ENCODE results near the gene PIGN.
A peak's percentile ranks its signal among the peaks of the same experiment; 100 is the strongest.

The PIGN gene

GRCh38 chr18:62157843-62158242 is 29.0 kb downstream of the PIGN start:
- peaks cover 57% of the 10 kb centered on the region for H3K36me3 Mint-ChIP-seq (ENCODE audit: low read depth)
- no peak overlapping the region for H3K27ac Mint-ChIP-seq
- H3K9me3 Mint-ChIP-seq: no peaks in the 10 kb centered on the region
- H3K4me1 Mint-ChIP-seq (ENCODE audit: low read depth): peaks cover 2% of the 10 kb centered on the region
- no peak overlapping the region for H3K4me3 Mint-ChIP-seq
- DNase-seq: no peak
- no peaks in the 10 kb centered on the region for H3K27me3 Mint-ChIP-seq

- H3K36me3 Mint-ChIP-seq (ENCODE audit: low read depth): peaks cover 40% of the 10 kb centered on the region
- H3K4me1 Mint-ChIP-seq (ENCODE audit: low read depth): no peaks in the 10 kb centered on the region
- H3K4me3 Mint-ChIP-seq: no peak overlapping the region
- no peak overlapping the region for H3K27ac Mint-ChIP-seq
- no peak for DNase-seq
- no peaks in the 10 kb centered on the region for H3K9me3 Mint-ChIP-seq
- H3K27me3 Mint-ChIP-seq: no peaks in the 10 kb centered on the region
Observed at GRCh38 chr18:62152844-62153243, 34.0 kb downstream of the PIGN start.

GRCh38 chr18:62151068-62151771 is 35.6 kb downstream of the PIGN start:
- no peaks in the 10 kb centered on the region for H3K9me3 Mint-ChIP-seq
- H3K27me3 Mint-ChIP-seq: no peaks in the 10 kb centered on the region
- no peak overlapping the region for H3K4me3 Mint-ChIP-seq
- H3K4me1 Mint-ChIP-seq (ENCODE audit: low read depth): no peaks in the 10 kb centered on the region
- H3K36me3 Mint-ChIP-seq (ENCODE audit: low read depth): peaks cover 40% of the 10 kb centered on the region
- no peak overlapping the region for H3K27ac Mint-ChIP-seq
- no peak for DNase-seq

- no peaks in the 10 kb centered on the region for H3K9me3 Mint-ChIP-seq
- DNase-seq: no peak
- H3K4me3 Mint-ChIP-seq: no peak overlapping the region
- no peak overlapping the region for H3K27ac Mint-ChIP-seq
- peaks cover 33% of the 10 kb centered on the region for H3K36me3 Mint-ChIP-seq (ENCODE audit: low read depth)
- H3K27me3 Mint-ChIP-seq: no peaks in the 10 kb centered on the region
- H3K4me1 Mint-ChIP-seq (ENCODE audit: low read depth): no peaks in the 10 kb centered on the region
Observed at GRCh38 chr18:62144338-62144737, 42.5 kb downstream of the PIGN start.

- no peak overlapping the region for H3K27ac Mint-ChIP-seq
- H3K36me3 Mint-ChIP-seq (ENCODE audit: low read depth): peaks cover 40% of the 10 kb centered on the region
- no peaks in the 10 kb centered on the region for H3K27me3 Mint-ChIP-seq
- no peak for DNase-seq
- H3K4me1 Mint-ChIP-seq (ENCODE audit: low read depth): no peaks in the 10 kb centered on the region
- no peak overlapping the region for H3K4me3 Mint-ChIP-seq
- H3K9me3 Mint-ChIP-seq: no peaks in the 10 kb centered on the region
Observed at GRCh38 chr18:62140259-62140658, 46.6 kb downstream of the PIGN start.

- Mint-ChIP-seq H3K36me3 (ENCODE audit: low read depth) (peaks cover 32% of the 10 kb centered on the region), H3K27me3 (no peaks in the 10 kb centered on the region), H3K4me3 (no peak overlapping the region), H3K27ac (no peak overlapping the region), H3K9me3 (no peaks in the 10 kb centered on the region), H3K4me1 (ENCODE audit: low read depth) (no peaks in the 10 kb centered on the region)
- no peak for DNase-seq
Observed at GRCh38 chr18:62138461-62139235, 48.2 kb downstream of the PIGN start.

GRCh38 chr18:62131301-62131909 is 55.5 kb downstream of the PIGN start:
- Mint-ChIP-seq H3K27me3 (no peaks in the 10 kb centered on the region), H3K4me3 (no peak overlapping the region), H3K4me1 (ENCODE audit: low read depth) (peaks cover 3% of the 10 kb centered on the region), H3K9me3 (no peaks in the 10 kb centered on the region), H3K36me3 (ENCODE audit: low read depth) (peaks cover 14% of the 10 kb centered on the region), H3K27ac (no peak overlapping the region)
- peak; percentile 53 for DNase-seq

- H3K36me3 Mint-ChIP-seq (ENCODE audit: low read depth): peaks cover 7% of the 10 kb centered on the region
- no peak for DNase-seq
- H3K4me3 Mint-ChIP-seq: no peak overlapping the region
- no peaks in the 10 kb centered on the region for H3K27me3 Mint-ChIP-seq
- no peak overlapping the region for H3K27ac Mint-ChIP-seq
- H3K9me3 Mint-ChIP-seq: no peaks in the 10 kb centered on the region
- H3K4me1 Mint-ChIP-seq (ENCODE audit: low read depth): peaks cover 3% of the 10 kb centered on the region
Observed at GRCh38 chr18:62128157-62128556, 58.7 kb downstream of the PIGN start.

GRCh38 chr18:62126737-62127136 is 60.1 kb downstream of the PIGN start:
- Mint-ChIP-seq H3K9me3 (no peaks in the 10 kb centered on the region), H3K4me1 (ENCODE audit: low read depth) (peaks cover 3% of the 10 kb centered on the region), H3K27me3 (no peaks in the 10 kb centered on the region), H3K27ac (no peak overlapping the region), H3K36me3 (ENCODE audit: low read depth) (peaks cover 8% of the 10 kb centered on the region), H3K4me3 (no peak overlapping the region)
- no peak for DNase-seq

GRCh38 chr18:62125702-62126101 is 61.2 kb downstream of the PIGN start:
- H3K27me3 Mint-ChIP-seq: no peaks in the 10 kb centered on the region
- no peak overlapping the region for H3K4me3 Mint-ChIP-seq

GRCh38 chr18:62122330-62122729 is 64.5 kb downstream of the PIGN start:
- Mint-ChIP-seq H3K4me3 (no peak overlapping the region), H3K9me3 (no peaks in the 10 kb centered on the region), H3K36me3 (ENCODE audit: low read depth) (peaks cover 19% of the 10 kb centered on the region), H3K27me3 (no peaks in the 10 kb centered on the region), H3K27ac (no peak overlapping the region), H3K4me1 (ENCODE audit: low read depth) (peaks cover 3% of the 10 kb centered on the region)
- no peak for DNase-seq

More at GRCh38 chr18:62125702-62126101, 61.2 kb downstream of the PIGN start:
- H3K9me3 Mint-ChIP-seq: no peaks in the 10 kb centered on the region
- peaks cover 3% of the 10 kb centered on the region for H3K4me1 Mint-ChIP-seq (ENCODE audit: low read depth)
- H3K36me3 Mint-ChIP-seq (ENCODE audit: low read depth): peaks cover 9% of the 10 kb centered on the region
- no peak for DNase-seq
- no peak overlapping the region for H3K27ac Mint-ChIP-seq

- peaks cover 19% of the 10 kb centered on the region for H3K36me3 Mint-ChIP-seq (ENCODE audit: low read depth)
- no peaks in the 10 kb centered on the region for H3K27me3 Mint-ChIP-seq
- H3K9me3 Mint-ChIP-seq: no peaks in the 10 kb centered on the region
- no peak overlapping the region for H3K4me3 Mint-ChIP-seq
- DNase-seq: no peak
- no peaks in the 10 kb centered on the region for H3K4me1 Mint-ChIP-seq (ENCODE audit: low read depth)
- H3K27ac Mint-ChIP-seq: no peak overlapping the region
Observed at GRCh38 chr18:62119884-62120283, 67.0 kb downstream of the PIGN start.

GRCh38 chr18:62118328-62118727 is 68.5 kb downstream of the PIGN start:
- no peaks in the 10 kb centered on the region for H3K27me3 Mint-ChIP-seq
- no peak for DNase-seq
- no peaks in the 10 kb centered on the region for H3K9me3 Mint-ChIP-seq

GRCh38 chr18:62109676-62110075 is 77.2 kb downstream of the PIGN start:
- Mint-ChIP-seq H3K27ac (no peak overlapping the region), H3K27me3 (no peaks in the 10 kb centered on the region), H3K4me3 (no peak overlapping the region), H3K9me3 (no peaks in the 10 kb centered on the region), H3K36me3 (ENCODE audit: low read depth) (peaks cover 25% of the 10 kb centered on the region), H3K4me1 (ENCODE audit: low read depth) (no peaks in the 10 kb centered on the region)
- DNase-seq: no peak

More at GRCh38 chr18:62118328-62118727, 68.5 kb downstream of the PIGN start:
- no peak overlapping the region for H3K4me3 Mint-ChIP-seq
- H3K27ac Mint-ChIP-seq: no peak overlapping the region
- H3K36me3 Mint-ChIP-seq (ENCODE audit: low read depth): peaks cover 23% of the 10 kb centered on the region
- H3K4me1 Mint-ChIP-seq (ENCODE audit: low read depth): no peaks in the 10 kb centered on the region

GRCh38 chr18:62107881-62108280 is 79.0 kb downstream of the PIGN start:
- Mint-ChIP-seq H3K4me3 (no peak overlapping the region), H3K27ac (no peak overlapping the region), H3K9me3 (no peaks in the 10 kb centered on the region), H3K4me1 (ENCODE audit: low read depth) (no peaks in the 10 kb centered on the region), H3K27me3 (no peaks in the 10 kb centered on the region), H3K36me3 (ENCODE audit: low read depth) (peaks cover 21% of the 10 kb centered on the region)
- DNase-seq: no peak
